ENCODE results near the gene TSPAN9.

TSPAN9 gene

GRCh38 chr12:3083241-3083920 is 6.2 kb downstream of the TSPAN9 start:
- no peak for TF ChIP-seq REST (IDR thresholded peaks at IDR 0.05; ENCODE audit: insufficient replicate concordance, low read depth)
- TF ChIP-seq SPI1 (IDR thresholded peaks at IDR 0.05; ENCODE audit: borderline replicate concordance, low read depth), result no peak
- no peak for TF ChIP-seq CTCF (IDR thresholded peaks at IDR 0.05; ENCODE audit: insufficient read depth, low read length)
- Histone ChIP-seq H3K27me3 (ENCODE audit: insufficient read depth, poor library complexity, severe bottlenecking) (peaks cover 4% of the 10 kb centered on the region), H3K4me3 (replicated peaks; ENCODE audit: insufficient read depth, low read length) (no peak overlapping the region), H3K27ac (replicated peaks) (no peak overlapping the region)
- DNase-seq (ENCODE audit: low read depth in 1 of 2, low spot score in 1 of 2), result no peak

GRCh38 chr12:3083921-3084347 is 6.8 kb downstream of the TSPAN9 start:
- TF ChIP-seq GABPA (IDR thresholded peaks at IDR 0.05; ENCODE audit: low read depth) (no peak), POLR2AphosphoS5 (IDR thresholded peaks at IDR 0.05; ENCODE audit: low read depth) (no peak), REST (IDR thresholded peaks at IDR 0.05; ENCODE audit: insufficient replicate concordance, low read depth) (no peak), CTCF (IDR thresholded peaks at IDR 0.05; ENCODE audit: insufficient read depth, low read length) (no peak), SPI1 (IDR thresholded peaks at IDR 0.05; ENCODE audit: borderline replicate concordance, low read depth) (no peak)
- Histone ChIP-seq H3K27ac (replicated peaks) (no peak overlapping the region), H3K27me3 (ENCODE audit: insufficient read depth, poor library complexity, severe bottlenecking) (peaks cover 3% of the 10 kb centered on the region), H3K4me3 (replicated peaks; ENCODE audit: insufficient read depth, low read length) (no peak overlapping the region)
- no peak for DNase-seq (ENCODE audit: low read depth in 1 of 2, low spot score in 1 of 2)

GRCh38 chr12:3084742-3085141 is 7.6 kb downstream of the TSPAN9 start:
- TF ChIP-seq CTCF (IDR thresholded peaks at IDR 0.05; ENCODE audit: insufficient read depth, low read length) (no peak), POLR2AphosphoS5 (IDR thresholded peaks at IDR 0.05; ENCODE audit: low read depth) (no peak), REST (IDR thresholded peaks at IDR 0.05; ENCODE audit: insufficient replicate concordance, low read depth) (no peak), SPI1 (IDR thresholded peaks at IDR 0.05; ENCODE audit: borderline replicate concordance, low read depth) (no peak)
- H3K27me3 ChIP-seq (ENCODE audit: insufficient read depth, poor library complexity, severe bottlenecking), result peaks cover 3% of the 10 kb centered on the region
- DNase-seq (ENCODE audit: low read depth in 1 of 2, low spot score in 1 of 2), result no peak
- no peak overlapping the region for H3K27ac ChIP-seq (replicated peaks)
- no peak overlapping the region for H3K4me3 ChIP-seq (replicated peaks; ENCODE audit: insufficient read depth, low read length)
